Spleen (tissue), 11 donors: Measurements from ENCODE around the gene FBXL17. TPM values are rescaled to one million over a fixed set of nuclear protein-coding genes. Genes with fewer than 3 reads are reported as not detected.

Source experiments
- DNase-seq: peaks from one replicate; pipeline ENCODE4 v3.0.0-alpha.2; 2020
- H3K27ac ChIP-seq, 8 donors: fragments of 200-600 bp; sonication (generic) in 7 of 8; 1 replicate in 4 of 8; 2 replicates in 4 of 8; pipeline versions ENCODE4 v1.5.0 to v1.8.0; 2016 to 2021; ENCODE audit warnings: inconsistent platforms in 4 of 8, mild to moderate bottlenecking in 4 of 8, moderate library complexity in 1 of 8
- H3K27me3 ChIP-seq, 7 donors: fragments of 200-600 bp; sonication (generic) in 6 of 7; replicated peaks in 1 of 7; 1 replicate in 4 of 7; 2 replicates in 3 of 7; pipeline versions ENCODE4 v1.5.0 to v1.8.0; 2016 to 2021; ENCODE audit warnings: inconsistent platforms in 3 of 7, mild to moderate bottlenecking in 1 of 7
- H3K36me3 ChIP-seq, 6 donors: fragments of 200-600 bp; sonication (generic) in 5 of 6; 1 replicate in 4 of 6; 2 replicates in 2 of 6; pipeline versions ENCODE4 v1.5.0 to v1.8.0; 2016 to 2021; ENCODE audit warnings: inconsistent platforms in 2 of 6
- H3K4me1 ChIP-seq, 6 donors: fragments of 200-600 bp; sonication (generic) in 5 of 6; 1 replicate in 3 of 6; 2 replicates in 3 of 6; pipeline versions ENCODE4 v1.5.0 to v1.8.0; 2016 to 2021; ENCODE audit warnings: inconsistent platforms in 3 of 6
- H3K4me3 ChIP-seq, 8 donors: fragments of 200-600 bp; sonication (generic) in 7 of 8; 1 replicate in 4 of 8; 2 replicates in 4 of 8; pipeline versions ENCODE4 v1.5.0 to v1.8.0; 2016 to 2021; ENCODE audit warnings: inconsistent platforms in 4 of 8, mild to moderate bottlenecking in 4 of 8, moderate library complexity in 2 of 8
- H3K9me3 ChIP-seq, 8 donors: fragments of 200-600 bp; sonication (generic) in 7 of 8; 1 replicate in 4 of 8; 2 replicates in 4 of 8; pipeline versions ENCODE4 v1.5.0 to v1.8.0; 2016 to 2021; ENCODE audit warnings: inconsistent platforms in 4 of 8
- CTCF ChIP-seq, 11 experiments: fragments of 200-600 bp in 7 of 11; fragments of 450-650 bp in 4 of 11; sonication (generic) in 4 of 11; IDR thresholded peaks in 8 of 11; conservative IDR thresholded peaks in 3 of 11; 1 replicate in 7 of 11; 2 replicates in 4 of 11; pipeline versions ENCODE4 v1.4.0 to v1.8.0; 2016 to 2021; ENCODE audit warnings: antibody characterized with exemption in 11 of 11, inconsistent platforms in 4 of 11, mild to moderate bottlenecking in 1 of 11
- POLR2A ChIP-seq, 3 donors: fragments of 450-650 bp; IDR thresholded peaks; one replicate each; pipeline ENCODE4 v1.5.1; 2017; ENCODE audit warnings: antibody characterized with exemption in 3 of 3, mild to moderate bottlenecking in 1 of 3
- POLR2AphosphoS5 ChIP-seq, 3 donors: sonication (generic); formaldehyde crosslinking; IDR thresholded peaks; one replicate each; pipeline ENCODE4 v1.5.1; 2017; ENCODE audit warnings: antibody characterized with exemption in 3 of 3
- WGBS, 5 donors: extraction: QIAGEN DNeasy Blood & Tissue Kit in 3 of 5; methylation state at CpG; one replicate each; pipeline versions ENCODE4 v1.1.5 to v1.1.7; 2013 to 2018; 5-methylcytosine and 5-hydroxymethylcytosine counted together
- intact Hi-C: fragments of 100-400 bp; cut with DNase I; formaldehyde crosslinking; loops from one replicate; pipeline ENCODE4 v1.15.0; 2023; ENCODE audit warnings: low total_unique reads
- polyA plus RNA-seq, 3 donors: library from polyadenylated mRNA; stranded (reverse); fragments of 200-250 nt; gene quantifications; one replicate each; pipeline ENCODE4 v1.2.1, GENCODE V29; 2013
- total RNA-seq, 7 donors: library from RNA; depleted of rRNA in 3 of 7; stranded (reverse); fragments of >200 nt in 3 of 7; fragmentation: NEBNext Ultra II Directional in 4 of 7; extraction: Animal tissue kit (Norgen Biotek cat#: 25700) in 4 of 7; gene quantifications; one replicate each; pipeline versions ENCODE4 v1.1.0 to v1.2.1, GENCODE V29; 2016 to 2021
- donor health status: healthy with polysubstance abuse.
- donor health status: DM: no; HTN: no; CAD: no; lungs with moderate emphysema.
- donor health status: DM: no; HTN: no; CAD: no.
- donor health status: Bipolar disorder and iron deficiency.
- donor health status: healthy.
- donor health status: DM: no; HTN: no; CAD: no.
- donor health status: DM: yes; HTN: yes; CAD: no.

Gene FBXL17
- total and polyA plus RNA-seq, 10 donors, result 5.1 to 39.9 (median 21.8) TPM

GRCh38 chr5:107888541-107888940, 493.4 kb downstream of the FBXL17 start:
- no peak for TF ChIP-seq CTCF (IDR thresholded peaks at IDR 0.05 in 8 of 11, conservative IDR thresholded peaks at IDR 0.05 in 3 of 11)
- no peak for TF ChIP-seq POLR2A (IDR thresholded peaks at IDR 0.05)
- no peak for TF ChIP-seq POLR2AphosphoS5 (IDR thresholded peaks at IDR 0.05)
- H3K4me3 ChIP-seq, result no peak overlapping the region
- H3K27me3 ChIP-seq, result no peaks in the 10 kb centered on the region
- intact Hi-C loops, result no loop called here
- H3K36me3 ChIP-seq, result no peaks in the 10 kb centered on the region
- no peak overlapping the region for H3K27ac ChIP-seq
- no peak for DNase-seq
- H3K4me1 ChIP-seq, result peaks cover 0 to 5% (median 0%) of the 10 kb centered on the region in 6 donors
- 94 to 99% (median 95%) methylated on average over 4 of the region's 4 CpGs for WGBS, 5 donors
- no peaks in the 10 kb centered on the region for H3K9me3 ChIP-seq

GRCh38 chr5:107887166-107887943, 494.5 kb downstream of the FBXL17 start:
- H3K9me3 ChIP-seq, result no peaks in the 10 kb centered on the region
- no peak overlapping the region for H3K27ac ChIP-seq
- TF ChIP-seq POLR2AphosphoS5 (IDR thresholded peaks at IDR 0.05), result no peak
- TF ChIP-seq CTCF (IDR thresholded peaks at IDR 0.05 in 8 of 11, conservative IDR thresholded peaks at IDR 0.05 in 3 of 11), result no peak
- no peak for TF ChIP-seq POLR2A (IDR thresholded peaks at IDR 0.05)
- H3K27me3 ChIP-seq, result no peaks in the 10 kb centered on the region
- peak overlapping the region in 2 of 8 donors; percentile 13 to 17 for H3K4me3 ChIP-seq
- H3K4me1 ChIP-seq, result peaks cover 0 to 5% (median 0%) of the 10 kb centered on the region in 6 donors
- DNase-seq, result no peak
- 46 to 64% (median 57%) methylated on average over 11 of the region's 11 CpGs for WGBS, 5 donors
- H3K36me3 ChIP-seq, result no peaks in the 10 kb centered on the region
- intact Hi-C loops, result no loop called here

DNA sequence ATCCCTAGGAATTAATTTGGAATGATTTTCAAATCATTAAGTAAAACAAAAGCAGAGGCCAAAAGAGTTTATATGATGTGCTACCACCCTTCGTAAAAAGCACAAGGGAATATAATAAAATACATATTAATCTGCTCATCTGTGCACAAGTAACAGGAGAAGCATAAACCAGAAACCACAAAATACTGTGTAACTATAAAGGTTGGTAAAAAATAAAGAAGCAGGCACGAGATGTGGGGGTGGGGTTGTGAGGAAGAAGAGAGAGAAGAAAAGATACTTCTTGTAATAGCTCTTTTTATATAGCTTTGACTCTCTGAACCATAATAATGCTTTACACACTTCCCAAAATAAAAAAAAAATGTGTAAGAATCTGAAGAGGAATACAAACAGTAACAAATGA, 496.3 kb downstream of the FBXL17 start:
- no peak for DNase-seq
- no peaks in the 10 kb centered on the region for H3K9me3 ChIP-seq
- H3K27ac ChIP-seq, result no peak overlapping the region
- peaks cover 0 to 5% (median 0%) of the 10 kb centered on the region in 6 donors for H3K4me1 ChIP-seq
- intact Hi-C loops, result no loop called here
- peaks cover 0 to 8% (median 0%) of the 10 kb centered on the region in 6 donors for H3K36me3 ChIP-seq
- no peaks in the 10 kb centered on the region for H3K27me3 ChIP-seq
- no peak overlapping the region for H3K4me3 ChIP-seq
- WGBS, 5 donors, result 61 to 71% (median 62%) methylated on average over 2 of the region's 2 CpGs
- no peak for TF ChIP-seq POLR2AphosphoS5 (IDR thresholded peaks at IDR 0.05)
- TF ChIP-seq POLR2A (IDR thresholded peaks at IDR 0.05), result no peak
- no peak for TF ChIP-seq CTCF (IDR thresholded peaks at IDR 0.05 in 8 of 11, conservative IDR thresholded peaks at IDR 0.05 in 3 of 11)

DNA sequence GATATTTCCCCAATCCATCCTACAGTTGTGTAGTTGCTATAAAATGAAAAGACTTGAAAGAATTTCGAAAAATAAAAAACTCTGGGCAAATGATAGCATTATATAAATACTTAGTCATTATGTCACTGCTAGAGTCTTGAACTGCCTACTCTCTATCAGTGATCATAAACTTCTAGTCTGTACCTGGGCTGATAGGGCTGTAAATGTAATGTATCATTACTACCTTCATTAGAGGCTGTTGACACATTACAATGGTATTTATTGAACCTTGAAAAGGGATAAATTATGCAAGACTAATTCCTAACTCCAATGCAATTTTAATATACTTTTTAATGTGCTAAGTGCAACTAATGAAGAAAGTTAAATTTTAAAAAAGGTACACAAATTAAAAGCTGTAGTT, 497.0 kb downstream of the FBXL17 start:
- no peak for DNase-seq
- Histone ChIP-seq H3K36me3 (peaks cover 0 to 15% (median 3%) of the 10 kb centered on the region in 6 donors), H3K9me3 (no peaks in the 10 kb centered on the region), H3K27ac (no peak overlapping the region), H3K27me3 (no peaks in the 10 kb centered on the region), H3K4me1 (peaks cover 0 to 5% (median 0%) of the 10 kb centered on the region in 6 donors), H3K4me3 (no peak overlapping the region)
- no peak for TF ChIP-seq POLR2AphosphoS5 (IDR thresholded peaks at IDR 0.05)
- no peak for TF ChIP-seq POLR2A (IDR thresholded peaks at IDR 0.05)
- TF ChIP-seq CTCF (IDR thresholded peaks at IDR 0.05 in 8 of 11, conservative IDR thresholded peaks at IDR 0.05 in 3 of 11), result no peak
- 89 to 98% (median 92%) methylated on average over 1 of the region's 1 CpG for WGBS, 5 donors
- intact Hi-C loops, result no loop called here
